ENCODE data around the gene STUB1.

The STUB1 gene

GRCh38 chr16:684071-684794 is 4.0 kb downstream of the STUB1 start, which contains the start of gene JMJD8:
JMJD8 (minus strand) TSS chr16:684334; CDS start chr16:684319, 15 bp downstream.
- TF ChIP-seq TSHZ2 (CRISPR knock-in tag; IDR thresholded peaks at IDR 0.05): no peak
- TF ChIP-seq GLIS3 (CRISPR knock-in tag; IDR thresholded peaks at IDR 0.05): no peak
- 0 out of 2 replicates have a peak, but pooled peaks have one; percentile 41 for TF ChIP-seq ZC3H10 (CRISPR knock-in tag; IDR thresholded peaks at IDR 0.05)
- TF ChIP-seq ZNF8 (CRISPR knock-in tag; IDR thresholded peaks at IDR 0.05): no peak
- peak; percentile 68 for ATAC-seq

GRCh38 chr16:684961-685696 is 4.9 kb downstream of the STUB1 start:
- no peak for ATAC-seq

GRCh38 chr16:685967-686366 is 5.8 kb downstream of the STUB1 start:
- peak; percentile 20 for ATAC-seq
- no peak for TF ChIP-seq ESRRG (CRISPR knock-in tag; IDR thresholded peaks at IDR 0.05)
- TF ChIP-seq ZFP3 (CRISPR knock-in tag; IDR thresholded peaks at IDR 0.05): no peak
- no peak for TF ChIP-seq ZNF8 (CRISPR knock-in tag; IDR thresholded peaks at IDR 0.05)
- TF ChIP-seq ZNF565 (CRISPR knock-in tag; conservative IDR thresholded peaks at IDR 0.05; ENCODE audit: low read depth): no peak
- no peak for TF ChIP-seq OSR1 (CRISPR knock-in tag; IDR thresholded peaks at IDR 0.05)

More at GRCh38 chr16:684961-685696, 4.9 kb downstream of the STUB1 start:
- TF ChIP-seq TSHZ2 (CRISPR knock-in tag; IDR thresholded peaks at IDR 0.05): no peak
- TF ChIP-seq RARB (CRISPR knock-in tag; IDR thresholded peaks at IDR 0.05): no peak
- TF ChIP-seq ARNTL (CRISPR knock-in tag; IDR thresholded peaks at IDR 0.05; ENCODE audit: borderline replicate concordance, low read depth): no peak
- TF ChIP-seq ZC3H10 (CRISPR knock-in tag; IDR thresholded peaks at IDR 0.05): no peak
- no peak for TF ChIP-seq CSDC2 (CRISPR knock-in tag; IDR thresholded peaks at IDR 0.05)
- TF ChIP-seq POU6F1 (CRISPR knock-in tag; IDR thresholded peaks at IDR 0.05; ENCODE audit: borderline replicate concordance, low read depth): no peak
- no peak for TF ChIP-seq CSRNP3 (CRISPR knock-in tag; IDR thresholded peaks at IDR 0.05)
- no peak for TF ChIP-seq ISL1 (CRISPR knock-in tag; IDR thresholded peaks at IDR 0.05)
- TF ChIP-seq ESRRG (CRISPR knock-in tag; IDR thresholded peaks at IDR 0.05): no peak
- TF ChIP-seq TOX (CRISPR knock-in tag; IDR thresholded peaks at IDR 0.05; ENCODE audit: borderline replicate concordance): no peak
- no peak for TF ChIP-seq ZFP3 (CRISPR knock-in tag; IDR thresholded peaks at IDR 0.05)
- TF ChIP-seq SNAI2 (CRISPR knock-in tag; IDR thresholded peaks at IDR 0.05): no peak
- TF ChIP-seq GLIS3 (CRISPR knock-in tag; IDR thresholded peaks at IDR 0.05): no peak
- no peak for TF ChIP-seq ZFP30 (CRISPR knock-in tag; IDR thresholded peaks at IDR 0.05)
- TF ChIP-seq OSR1 (CRISPR knock-in tag; IDR thresholded peaks at IDR 0.05): no peak

Data from SK-N-SH treated with all-trans-retinoic acid at 6 μM for 48 hours (cell line).